T follicular helper cell (primary cell): Measurements from ENCODE around the gene TMC2.
"Not testable (repeated sequence)": the region's sequence is repeated elsewhere in the genome, so short reads cannot be mapped to it uniquely, and the experiment has no call there.

Source experiments
- DNase-seq: peaks from one replicate; pipeline ENCODE4 v3.0.0-alpha.2; 2020; ENCODE audit warnings: low read depth
- total RNA-seq, 2 experiments: gene quantifications; one replicate each; lab custom pipeline; 2026; lab: John Stamatoyannopoulos, UW

TMC2 gene, protein sequence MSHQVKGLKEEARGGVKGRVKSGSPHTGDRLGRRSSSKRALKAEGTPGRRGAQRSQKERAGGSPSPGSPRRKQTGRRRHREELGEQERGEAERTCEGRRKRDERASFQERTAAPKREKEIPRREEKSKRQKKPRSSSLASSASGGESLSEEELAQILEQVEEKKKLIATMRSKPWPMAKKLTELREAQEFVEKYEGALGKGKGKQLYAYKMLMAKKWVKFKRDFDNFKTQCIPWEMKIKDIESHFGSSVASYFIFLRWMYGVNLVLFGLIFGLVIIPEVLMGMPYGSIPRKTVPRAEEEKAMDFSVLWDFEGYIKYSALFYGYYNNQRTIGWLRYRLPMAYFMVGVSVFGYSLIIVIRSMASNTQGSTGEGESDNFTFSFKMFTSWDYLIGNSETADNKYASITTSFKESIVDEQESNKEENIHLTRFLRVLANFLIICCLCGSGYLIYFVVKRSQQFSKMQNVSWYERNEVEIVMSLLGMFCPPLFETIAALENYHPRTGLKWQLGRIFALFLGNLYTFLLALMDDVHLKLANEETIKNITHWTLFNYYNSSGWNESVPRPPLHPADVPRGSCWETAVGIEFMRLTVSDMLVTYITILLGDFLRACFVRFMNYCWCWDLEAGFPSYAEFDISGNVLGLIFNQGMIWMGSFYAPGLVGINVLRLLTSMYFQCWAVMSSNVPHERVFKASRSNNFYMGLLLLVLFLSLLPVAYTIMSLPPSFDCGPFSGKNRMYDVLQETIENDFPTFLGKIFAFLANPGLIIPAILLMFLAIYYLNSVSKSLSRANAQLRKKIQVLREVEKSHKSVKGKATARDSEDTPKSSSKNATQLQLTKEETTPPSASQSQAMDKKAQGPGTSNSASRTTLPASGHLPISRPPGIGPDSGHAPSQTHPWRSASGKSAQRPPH
- 0 reads per million in 2 experiments for total RNA-seq

DNA sequence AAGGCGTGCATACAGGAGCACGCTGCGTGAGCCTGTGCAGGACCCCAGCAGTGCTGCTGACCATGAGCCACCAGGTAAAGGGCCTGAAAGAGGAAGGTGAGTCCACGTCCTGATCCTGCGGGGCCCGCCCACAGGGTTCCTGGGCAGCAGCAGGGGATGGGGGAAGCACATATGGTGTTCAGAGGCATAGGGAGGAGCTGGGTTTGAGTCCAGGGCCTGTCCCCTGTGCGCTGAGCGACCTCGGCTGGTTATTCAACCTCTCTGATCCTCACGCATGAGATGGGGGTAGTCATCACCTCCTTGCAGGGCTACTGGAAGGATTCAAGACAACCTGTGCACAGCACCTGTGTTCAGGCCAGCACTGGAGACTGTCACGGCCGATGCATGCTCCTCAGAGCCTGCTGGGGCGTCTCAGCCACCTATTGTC, at the start of gene TMC2:
Gene TMC2 (plus strand): TSS at position 14 of the 427 bp plus-strand sequence. CDS start 49 bp downstream, at position 63.
- DNase-seq, result no peak

DNA sequence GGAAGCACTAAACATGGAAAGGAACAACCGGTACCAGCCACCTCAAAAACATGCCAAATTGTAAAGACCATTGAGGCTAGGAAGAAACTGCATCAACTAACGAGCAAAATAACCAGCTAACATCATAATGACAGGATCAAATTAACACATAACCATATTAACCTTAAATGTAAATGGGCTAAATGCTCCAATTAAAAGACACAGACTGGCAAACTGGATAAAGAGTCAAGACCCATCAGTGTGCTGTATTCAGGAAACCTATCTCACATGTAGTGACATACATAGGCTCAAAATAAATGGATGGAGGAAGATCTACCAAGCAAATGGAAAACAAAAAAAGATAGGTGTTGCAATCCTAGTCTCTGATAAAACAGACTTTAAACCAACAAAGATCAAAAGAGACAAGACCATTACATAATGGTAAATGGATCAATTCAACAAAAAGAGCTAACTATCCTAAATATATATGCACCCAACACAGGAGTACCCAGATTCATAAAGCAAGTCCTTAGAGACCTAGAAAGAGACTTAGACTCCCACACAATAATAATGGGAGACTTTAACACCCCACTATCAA, 33.5 kb upstream of the TMC2 start:
- DNase-seq, result not testable (repeated sequence)

DNA sequence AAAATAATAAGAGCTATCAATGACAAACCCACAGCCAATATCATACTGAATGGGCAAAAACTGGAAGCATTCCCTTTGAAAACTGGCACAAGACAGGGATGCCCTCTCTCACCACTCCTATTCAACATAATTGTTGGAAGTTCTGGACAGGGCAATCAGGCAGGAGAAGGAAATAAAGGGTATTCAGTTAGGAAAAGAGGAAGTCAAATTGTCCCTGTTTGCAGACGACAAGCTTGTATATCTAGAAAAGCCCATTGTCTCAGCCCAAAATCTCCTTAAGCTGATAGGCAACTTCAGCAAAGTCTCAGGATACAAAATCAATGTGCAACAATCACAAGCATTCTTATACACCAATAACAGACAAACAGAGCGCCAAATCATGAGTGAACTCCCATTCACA, 31.6 kb upstream of the TMC2 start:
- not testable (repeated sequence) for DNase-seq

DNA sequence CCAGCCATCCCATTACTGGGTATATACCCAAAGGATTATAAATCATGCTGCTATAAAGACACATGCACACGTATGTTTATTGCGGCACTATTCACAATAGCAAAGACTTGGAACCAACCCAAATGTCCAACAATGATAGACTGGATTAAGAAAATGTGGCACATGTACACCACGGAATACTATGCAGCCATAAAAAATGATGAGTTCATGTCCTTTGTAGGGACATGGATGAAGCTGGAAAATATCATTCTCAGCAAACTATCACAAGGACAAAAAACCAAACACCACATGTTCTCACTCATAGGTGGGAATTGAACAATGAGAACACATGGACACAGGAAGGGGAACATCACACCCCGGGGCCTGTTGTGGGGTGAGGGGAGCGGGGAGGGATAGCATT, 29.9 kb upstream of the TMC2 start:
- not testable (repeated sequence) for DNase-seq

DNA sequence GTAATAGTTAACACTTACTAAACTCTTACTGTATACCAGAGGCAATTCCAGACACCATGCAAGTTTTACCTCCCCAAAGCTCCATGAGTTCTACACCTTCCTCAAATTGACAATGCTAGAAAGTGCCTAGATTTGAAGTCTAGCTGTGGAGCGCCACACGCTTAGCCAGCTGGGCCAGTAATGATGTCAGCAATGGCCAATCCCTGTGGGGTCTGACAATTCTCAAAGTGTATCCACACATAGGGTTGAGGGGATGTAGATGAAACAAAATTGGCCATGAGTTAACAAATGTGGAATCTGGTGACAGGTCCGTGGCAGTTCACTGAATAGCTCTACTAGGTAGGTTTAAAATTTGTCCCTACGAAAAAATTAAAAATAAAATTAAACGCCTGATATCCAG, 28.9 kb upstream of the TMC2 start:
- DNase-seq, result no peak

DNA sequence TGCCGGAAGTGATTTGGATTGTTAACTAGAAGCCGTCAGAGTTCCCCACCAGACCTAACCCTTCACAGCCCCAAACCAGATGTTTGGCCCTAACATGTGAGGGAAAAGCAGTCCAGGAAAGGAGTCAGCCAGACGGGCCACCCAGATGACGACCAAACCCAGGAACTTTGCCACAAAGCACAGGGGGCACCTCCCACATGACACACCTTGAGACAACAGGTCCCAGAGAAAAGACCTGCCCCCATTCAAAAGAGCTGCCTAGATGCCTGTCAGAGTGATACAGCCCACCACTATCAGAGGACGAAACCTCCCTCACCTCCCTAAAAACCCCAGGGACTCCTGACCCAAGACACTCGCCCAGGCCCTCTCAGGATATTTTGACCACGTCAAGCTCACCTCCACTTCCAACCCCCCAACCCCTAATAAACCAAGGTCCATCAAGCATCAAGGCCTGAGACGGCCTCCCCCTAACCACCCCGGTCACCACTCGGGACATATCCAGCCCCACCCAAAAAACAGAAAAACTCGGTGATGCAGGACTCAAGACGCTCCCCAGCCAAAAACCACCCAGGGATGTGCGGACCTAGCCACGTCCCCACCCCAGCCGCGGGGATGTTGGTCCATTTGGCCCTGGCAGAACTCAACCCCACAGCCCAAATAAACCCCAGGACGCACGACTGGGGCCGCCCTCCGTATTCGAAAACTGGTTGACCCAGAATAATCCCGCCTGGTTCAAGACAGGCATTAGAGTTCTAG, 28.3 kb upstream of the TMC2 start:
- DNase-seq, result no peak

DNA sequence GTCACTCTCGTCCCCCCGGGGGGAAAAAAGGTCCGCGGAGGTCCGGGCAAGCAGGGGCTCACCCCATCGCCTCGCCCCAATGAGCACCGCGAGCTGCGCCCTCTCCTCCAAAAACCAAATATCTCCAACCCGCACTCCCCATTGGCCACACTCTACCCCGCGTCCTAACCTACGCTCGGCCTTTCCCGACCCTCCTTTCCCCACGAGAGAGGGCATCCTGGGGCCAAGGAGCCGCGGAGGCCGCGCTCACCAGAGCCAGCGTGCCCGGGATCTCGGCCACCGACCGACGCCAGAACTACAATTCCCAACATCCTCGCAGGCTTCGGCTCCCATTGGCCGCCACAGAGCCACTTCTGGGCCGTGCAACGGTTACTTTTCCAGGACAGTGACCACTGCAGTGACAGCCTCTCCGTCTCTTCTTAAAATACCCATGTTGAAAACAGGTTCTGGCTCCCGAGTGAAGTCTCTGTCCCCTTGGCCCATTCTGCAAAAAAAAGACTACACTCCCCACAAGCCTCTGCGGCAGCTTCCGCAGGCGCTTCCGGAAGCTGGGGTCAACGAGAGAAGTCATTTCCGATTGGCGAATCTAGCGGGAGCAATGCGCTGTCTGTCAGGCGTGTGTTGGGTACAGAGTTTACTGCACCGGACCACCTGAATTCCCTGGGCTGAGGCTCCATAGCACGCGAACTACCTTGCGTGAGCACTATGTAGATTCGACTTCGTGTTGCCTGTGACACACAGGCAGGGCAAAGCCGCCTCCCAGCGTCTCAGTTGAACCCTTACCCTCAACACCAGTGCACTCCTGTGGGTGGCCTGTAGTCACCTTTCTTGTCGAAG, 27.5 kb upstream of the TMC2 start, which contains the start of gene ZNF343:
Gene ZNF343 (minus strand): TSS at position 285 of the 837 bp plus-strand sequence. CDS start 15,020 bp downstream, outside the sequence.
- peak; percentile 68 for DNase-seq

DNA sequence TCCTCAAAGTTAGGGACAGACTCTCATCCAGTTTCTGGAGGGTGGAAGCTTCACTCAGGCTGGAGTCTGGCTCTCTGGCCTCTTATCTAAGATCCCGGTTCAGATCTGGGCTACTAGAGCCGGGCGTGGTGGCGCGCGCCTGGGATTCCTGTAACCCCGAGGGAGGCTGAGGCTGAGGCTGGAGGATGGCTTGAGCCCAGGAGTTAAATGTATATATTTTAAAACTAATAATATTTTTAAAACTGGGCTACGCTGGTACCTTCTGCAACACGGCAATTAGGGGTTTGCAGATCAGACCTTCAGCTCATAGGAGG, 26.9 kb upstream of the TMC2 start:
- no peak for DNase-seq

DNA sequence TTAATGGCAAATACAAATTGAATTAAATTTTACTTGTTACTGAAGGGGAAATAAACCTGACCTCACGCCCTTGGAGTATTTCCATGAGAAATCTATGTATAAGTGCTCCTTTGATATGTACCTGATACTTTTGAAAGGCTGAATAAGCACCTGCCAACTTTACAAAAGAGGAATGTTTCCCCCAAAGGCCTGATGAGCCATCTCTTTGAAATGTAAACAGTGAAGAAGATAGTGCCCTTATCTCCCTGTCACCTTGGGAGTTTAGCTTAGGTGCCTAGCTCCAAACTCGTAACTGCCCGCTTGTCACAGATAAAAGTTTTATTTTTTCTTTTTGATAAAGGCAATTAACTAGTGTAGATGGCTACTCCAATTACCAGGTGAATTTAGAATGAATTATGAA, 26.6 kb upstream of the TMC2 start:
- DNase-seq, result no peak

DNA sequence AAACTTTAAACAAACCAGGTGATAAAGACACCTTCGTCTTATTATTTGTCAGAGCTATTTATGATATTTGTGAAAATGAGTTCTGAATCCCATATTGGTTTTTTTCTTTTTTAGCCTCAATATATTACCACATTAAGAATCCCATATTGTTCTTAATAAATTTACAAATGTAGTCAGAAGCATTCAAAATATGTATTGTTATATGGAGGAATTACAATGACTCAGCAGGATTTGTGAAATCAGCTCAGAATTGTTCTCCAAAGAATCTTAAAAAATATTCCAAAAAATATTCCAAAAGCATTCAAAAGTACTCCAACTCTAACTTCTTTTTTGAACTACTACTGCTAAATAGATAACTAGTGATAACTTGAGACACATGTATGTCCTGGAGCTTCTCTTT, 21.2 kb upstream of the TMC2 start:
- DNase-seq, result no peak

DNA sequence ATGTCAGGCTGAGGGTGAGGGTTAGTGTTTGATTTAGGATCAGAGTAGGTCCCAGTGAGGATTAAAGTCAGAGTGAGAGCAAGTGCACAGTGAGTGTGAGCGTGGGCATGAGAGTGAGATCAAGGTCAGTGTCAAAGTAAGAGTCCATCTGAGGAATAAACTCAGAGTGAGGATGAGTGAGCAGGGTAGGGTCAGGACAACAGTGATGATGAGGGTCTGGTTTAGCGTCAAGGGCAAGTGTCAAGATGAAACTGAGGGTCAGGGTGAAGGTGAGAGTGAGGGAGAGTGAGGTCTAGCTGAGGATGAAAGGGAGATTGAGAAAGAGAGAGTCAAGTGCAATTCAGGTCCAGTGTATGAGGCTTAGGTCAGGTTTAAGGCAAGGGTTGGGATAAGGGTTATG, 20.0 kb upstream of the TMC2 start:
- DNase-seq, result no peak

DNA sequence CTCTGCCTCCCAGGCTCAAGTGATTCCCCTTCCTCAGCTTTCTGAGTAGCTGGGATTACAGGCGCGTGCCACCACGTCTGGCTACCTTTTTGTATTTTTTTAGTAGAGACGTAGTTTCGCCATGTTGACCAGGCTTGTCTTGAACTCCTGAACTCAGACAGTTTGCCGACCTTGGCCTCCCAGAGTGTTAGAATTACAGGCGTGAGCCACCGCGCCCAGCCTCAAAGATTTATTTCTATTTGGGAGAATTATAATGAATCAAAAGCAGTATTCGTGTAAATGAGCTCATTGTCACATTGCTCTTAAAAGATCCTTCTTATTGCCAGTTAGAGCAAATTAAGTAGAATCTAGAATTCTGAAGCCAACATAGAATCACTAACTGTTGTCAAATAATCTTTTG, 18.3 kb upstream of the TMC2 start:
- DNase-seq, result no peak

DNA sequence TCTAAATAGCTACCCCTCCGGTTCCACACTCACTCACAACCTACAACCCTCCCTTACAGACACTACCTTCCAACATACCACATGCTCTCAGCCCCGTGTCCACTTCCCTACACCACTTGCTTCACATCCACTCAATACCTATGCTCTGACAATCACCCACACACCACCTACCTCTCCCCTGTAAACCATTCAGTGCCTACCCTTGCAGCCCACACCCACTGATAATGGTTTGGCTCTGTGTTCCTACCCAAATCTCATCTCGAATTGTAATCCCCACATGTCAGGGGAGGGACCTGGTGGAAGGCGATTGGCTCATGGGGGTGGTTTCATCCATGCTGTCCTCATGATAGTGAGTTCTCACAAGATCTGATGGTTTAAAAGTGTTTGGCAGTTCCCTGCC, 17.8 kb upstream of the TMC2 start:
- no peak for DNase-seq

DNA sequence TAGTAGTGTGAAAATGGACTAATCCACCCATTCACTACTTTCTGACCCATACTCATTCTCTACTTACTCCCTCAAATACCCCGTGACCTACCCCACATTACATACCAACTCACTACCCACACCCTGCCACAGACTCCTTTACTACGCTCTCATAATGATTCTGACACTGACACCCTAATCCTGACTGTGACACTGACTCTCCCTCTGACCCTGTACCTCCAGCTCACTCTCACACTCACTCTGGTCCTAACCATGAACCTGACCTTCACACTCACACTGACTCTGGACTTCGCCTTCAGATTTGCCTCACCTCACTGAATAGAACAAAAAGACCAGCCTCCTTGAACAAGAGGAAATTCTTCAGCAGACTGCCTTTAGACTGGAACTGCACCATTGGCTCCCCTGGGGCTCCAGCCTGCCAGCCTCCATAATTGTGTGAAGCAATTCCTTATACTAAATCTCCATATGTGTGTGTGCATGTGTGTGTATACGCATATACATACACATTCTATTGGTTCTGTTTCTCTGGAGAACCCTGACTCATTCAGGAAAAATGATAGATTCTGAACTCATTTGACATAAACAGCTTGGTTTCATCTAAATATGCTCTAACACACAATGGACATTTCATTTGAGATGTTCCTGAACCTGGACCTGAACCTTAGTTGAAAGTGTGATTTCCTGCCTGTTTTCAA, 17.1 kb upstream of the TMC2 start:
- DNase-seq, result no peak

DNA sequence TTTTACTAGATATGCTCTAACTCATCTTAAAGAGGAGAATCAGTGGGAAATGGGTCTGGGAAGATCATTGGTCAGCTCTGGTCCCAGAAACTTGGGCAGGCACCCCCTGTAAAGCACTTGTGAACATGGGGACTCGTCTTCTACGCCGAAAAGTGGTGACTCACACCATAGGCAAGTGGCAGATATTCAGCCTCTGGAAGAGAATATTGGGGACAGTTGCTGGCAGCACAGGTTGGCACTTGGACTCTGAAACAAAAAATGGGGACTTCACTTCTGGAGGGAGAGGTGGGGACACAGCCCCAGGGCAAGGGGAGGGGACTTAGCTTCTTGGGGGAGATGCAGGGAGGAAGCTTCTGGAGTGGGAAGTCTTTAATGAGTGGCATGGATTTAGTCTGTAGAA, 15.8 kb upstream of the TMC2 start:
- DNase-seq, result no peak

DNA sequence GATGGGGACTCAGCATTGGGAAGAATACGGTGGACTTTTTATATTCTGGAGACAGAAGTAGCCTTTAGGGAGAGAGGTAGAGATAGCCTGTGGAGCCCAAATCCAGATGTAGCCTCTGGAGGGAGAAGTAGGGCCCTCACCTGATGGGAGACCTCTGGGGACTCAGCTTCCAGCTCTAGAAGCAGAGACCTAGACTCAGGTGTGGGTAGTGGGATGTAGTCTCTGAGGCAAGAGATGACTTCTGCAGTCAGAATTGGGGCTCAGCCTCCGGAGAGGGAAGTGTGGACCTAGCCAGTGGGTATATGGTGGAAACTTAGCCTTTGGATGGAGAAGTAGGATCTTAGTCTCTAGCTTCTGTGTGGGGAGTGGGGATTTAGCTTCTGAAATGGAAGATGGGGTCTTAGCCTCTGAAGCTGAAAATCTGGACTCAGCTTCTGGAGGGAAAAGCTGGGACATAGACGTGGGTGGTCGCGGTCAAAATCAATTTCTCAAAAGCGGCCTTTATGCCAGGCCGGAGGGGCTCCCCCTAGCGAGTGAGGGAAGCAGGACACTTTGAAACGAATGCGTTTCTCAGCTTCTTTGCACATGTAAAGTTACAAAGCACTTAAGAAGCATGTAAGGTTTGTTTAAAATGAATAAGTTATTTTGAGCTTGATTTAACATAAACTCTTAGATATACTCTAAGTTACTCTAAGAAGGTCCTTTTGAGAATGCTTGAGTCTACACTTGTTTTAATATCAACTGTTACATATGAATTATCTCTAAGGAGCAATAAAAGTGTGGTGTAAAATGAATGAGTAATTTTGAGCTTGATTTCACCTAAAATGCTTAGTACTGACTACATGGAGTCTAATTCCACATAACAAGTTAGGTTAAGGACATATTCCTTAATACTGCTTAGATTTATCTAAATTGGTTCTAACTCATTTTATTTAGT, 14.7 kb upstream of the TMC2 start:
- peak; percentile 34 for DNase-seq

DNA sequence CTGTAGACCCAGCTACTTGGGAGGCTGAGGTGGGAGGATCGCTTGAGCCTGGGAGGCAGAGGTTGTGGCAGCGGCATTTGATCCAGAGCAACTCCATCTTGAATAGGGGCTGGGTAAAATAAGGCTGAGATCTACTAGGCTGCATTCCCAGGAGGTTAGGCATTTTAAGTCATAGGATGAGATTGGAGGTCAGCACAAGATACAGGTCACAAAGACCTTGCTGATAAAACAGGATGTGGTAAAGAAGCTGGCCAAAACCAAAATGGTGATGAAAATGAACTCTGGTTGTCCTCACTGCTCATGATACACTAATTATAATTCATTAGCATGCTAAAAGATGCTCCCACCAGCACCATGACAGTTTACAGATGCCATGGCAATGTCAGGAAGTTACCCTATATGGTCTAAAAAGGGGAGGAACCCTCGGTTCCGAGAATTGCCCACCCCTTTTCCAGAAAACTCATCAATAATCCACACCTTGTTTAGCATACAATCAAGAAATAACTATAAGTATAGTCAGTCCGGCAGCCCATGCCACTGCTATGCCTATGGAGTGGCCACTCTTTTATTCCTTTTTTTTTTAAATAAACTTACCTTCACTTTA, 13.4 kb upstream of the TMC2 start:
- not testable (repeated sequence) for DNase-seq

DNA sequence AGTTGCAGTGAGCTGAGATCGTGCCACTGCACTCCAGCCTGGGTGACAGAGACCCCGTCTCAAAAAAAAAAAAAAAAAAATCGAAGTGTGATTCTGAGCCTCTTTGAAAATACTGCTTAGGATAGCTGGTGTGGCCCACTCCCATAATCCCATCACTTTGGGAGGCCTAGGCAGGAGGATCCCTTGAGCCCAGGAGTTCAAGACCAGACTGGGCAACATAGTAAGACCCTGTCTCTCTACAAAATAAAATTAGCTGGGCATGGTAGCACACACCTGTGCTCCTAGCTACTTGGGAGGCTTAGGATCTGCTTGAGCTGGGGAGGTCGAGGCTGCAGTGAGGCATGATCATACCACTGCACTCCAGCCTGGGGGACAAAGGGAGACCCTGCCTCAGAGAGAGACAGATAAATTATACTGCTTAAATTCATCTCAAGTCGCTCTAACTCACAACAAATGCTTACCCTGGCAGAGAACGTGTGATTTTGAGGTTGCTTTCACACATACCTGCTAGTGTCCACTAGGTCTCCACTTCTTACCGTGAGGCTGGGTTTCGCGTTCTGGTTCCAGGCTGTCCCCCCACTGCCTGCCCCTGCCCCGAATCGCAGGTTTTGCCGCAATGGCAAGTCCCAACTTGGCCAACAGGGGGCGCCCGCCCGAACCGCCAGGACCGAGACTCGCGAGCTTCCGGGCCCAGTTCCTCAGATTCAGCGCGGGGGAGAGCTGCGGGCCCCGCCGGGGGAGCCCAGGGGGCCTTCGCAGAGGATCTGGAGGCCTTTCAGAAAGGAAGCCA, 12.3 kb upstream of the TMC2 start:
- DNase-seq, result peak; percentile 83
